ENCODE measurements around the gene FAM240A. TPM values are rescaled to one million over a fixed set of nuclear protein-coding genes. Genes with fewer than 3 reads are reported as not detected.

The FAM240A gene
- total and polyA plus RNA-seq, 2 experiments from 2014 or later, result 0.18 TPM; not detected in 1

DNA sequence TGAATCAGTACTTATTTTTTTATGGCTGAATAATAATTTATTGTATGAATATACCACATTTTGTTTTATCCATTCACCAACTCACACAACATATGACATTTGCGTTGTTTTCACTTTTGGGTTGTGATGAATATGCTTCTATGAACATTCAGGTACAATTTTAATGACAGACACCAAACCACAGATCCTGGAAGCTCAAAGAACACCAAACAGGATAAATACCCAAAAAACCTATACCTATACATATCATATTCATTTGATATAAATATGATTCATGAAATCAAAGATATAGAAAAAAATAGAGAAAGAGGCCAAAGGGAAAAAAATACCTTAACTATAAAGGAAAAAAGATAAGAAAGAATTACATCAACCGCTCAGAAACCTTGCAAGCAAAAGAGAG, 35.8 kb downstream of the FAM240A start:
- H3K4me2 ChIP-seq, result no peak overlapping the region
- Mint-ChIP-seq H3K4me3 (no peak overlapping the region), H3K27ac (no peak overlapping the region), H3K9me3 (peaks cover 12% of the 10 kb centered on the region), H3K36me3 (ENCODE audit: low read depth) (peaks cover 7% of the 10 kb centered on the region; the same call in 2 of the 3 replicates), H3K4me1 (no peaks in the 10 kb centered on the region), H3K27me3 (ENCODE audit: insufficient read depth, low read depth, poor library complexity) (no peaks in the 10 kb centered on the region)
- H4K20me1 ChIP-seq (replicated peaks; ENCODE audit: insufficient read depth), result no peaks in the 10 kb centered on the region
- no peak overlapping the region for H2AFZ ChIP-seq
- H3K4me3 ChIP-seq, result no peak overlapping the region
- DNase-seq (ENCODE audit: low spot score), result no peak
- no peaks in the 10 kb centered on the region for H3K27me3 ChIP-seq (ENCODE audit: insufficient read depth)
- no peak for ATAC-seq
- TF ChIP-seq EZH2phosphoT487 (IDR thresholded peaks at IDR 0.05; ENCODE audit: unreplicated experiment) (no peak), ZNF331 (CRISPR knock-in tag; IDR thresholded peaks at IDR 0.05; ENCODE audit: low read depth) (no peak), CREB1 (CRISPR knock-in tag; IDR thresholded peaks at IDR 0.05; ENCODE audit: low read depth) (no peak), STAT1 (IDR thresholded peaks at IDR 0.05; ENCODE audit: unreplicated experiment) (no peak), ZNF114 (CRISPR knock-in tag; IDR thresholded peaks at IDR 0.05) (no peak), NANOG (IDR thresholded peaks at IDR 0.05; ENCODE audit: borderline replicate concordance) (no peak), EZH2 (IDR thresholded peaks at IDR 0.05; ENCODE audit: low read depth, unreplicated experiment) (no peak), POLR2AphosphoS5 (IDR thresholded peaks at IDR 0.05; ENCODE audit: low read depth) (no peak)
- H3K4me1 ChIP-seq (ENCODE audit: insufficient read depth), result no peaks in the 10 kb centered on the region
- no peaks in the 10 kb centered on the region for H3K79me2 ChIP-seq (replicated peaks; ENCODE audit: insufficient read depth)
- H3F3A ChIP-seq (replicated peaks; ENCODE audit: low read depth), result no peaks in the 10 kb centered on the region
- no peaks in the 10 kb centered on the region for H3K36me3 ChIP-seq (ENCODE audit: insufficient read depth)
- no peak overlapping the region for H3K27ac ChIP-seq (ENCODE audit: low read depth)
- H3K9me2 ChIP-seq (ENCODE audit: insufficient read depth), result no peaks in the 10 kb centered on the region

DNA sequence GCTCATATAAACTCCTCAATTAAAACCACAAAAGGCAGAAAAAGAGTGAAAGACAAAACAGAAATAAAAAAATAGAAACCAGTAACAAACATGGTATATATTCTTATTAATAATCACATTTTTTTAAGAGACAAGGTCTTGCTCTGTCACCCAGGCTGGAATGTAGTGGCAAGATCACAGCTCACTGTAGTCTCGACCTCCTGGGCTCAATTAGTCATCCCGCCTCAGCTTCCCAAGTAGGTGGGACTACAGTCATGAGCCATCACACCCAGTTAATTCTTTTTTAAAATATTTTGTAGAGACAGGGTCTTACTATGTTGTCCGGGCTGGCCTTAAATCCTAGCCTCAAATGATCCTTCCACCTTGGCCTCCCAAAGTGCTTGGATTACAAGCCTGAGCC, 37.1 kb downstream of the FAM240A start:
- Mint-ChIP-seq H3K36me3 (ENCODE audit: low read depth) (peaks cover 7% of the 10 kb centered on the region; the same call in 2 of the 3 replicates), H3K4me3 (no peak overlapping the region), H3K27me3 (ENCODE audit: insufficient read depth, low read depth, poor library complexity) (no peaks in the 10 kb centered on the region), H3K4me1 (peaks cover 5% of the 10 kb centered on the region; the same call in 2 of the 3 replicates), H3K9me3 (peaks cover 12% of the 10 kb centered on the region), H3K27ac (no peak overlapping the region)
- ATAC-seq (no peak), DNase-seq (ENCODE audit: low spot score) (no peak)
- Histone ChIP-seq H3F3A (replicated peaks; ENCODE audit: low read depth) (no peaks in the 10 kb centered on the region), H4K20me1 (replicated peaks; ENCODE audit: insufficient read depth) (no peaks in the 10 kb centered on the region), H3K4me2 (no peak overlapping the region), H3K36me3 (ENCODE audit: insufficient read depth) (no peaks in the 10 kb centered on the region), H3K9me2 (ENCODE audit: insufficient read depth) (no peaks in the 10 kb centered on the region), H3K4me3 (no peak overlapping the region), H3K4me1 (ENCODE audit: insufficient read depth) (peaks cover 5% of the 10 kb centered on the region), H3K27ac (ENCODE audit: low read depth) (no peak overlapping the region), H2AFZ (no peak overlapping the region), H3K27me3 (ENCODE audit: insufficient read depth) (no peaks in the 10 kb centered on the region), H3K79me2 (replicated peaks; ENCODE audit: insufficient read depth) (no peaks in the 10 kb centered on the region)
- no peak for TF ChIP-seq POLR2AphosphoS5 (IDR thresholded peaks at IDR 0.05; ENCODE audit: low read depth)
- TF ChIP-seq, protein P1, sequence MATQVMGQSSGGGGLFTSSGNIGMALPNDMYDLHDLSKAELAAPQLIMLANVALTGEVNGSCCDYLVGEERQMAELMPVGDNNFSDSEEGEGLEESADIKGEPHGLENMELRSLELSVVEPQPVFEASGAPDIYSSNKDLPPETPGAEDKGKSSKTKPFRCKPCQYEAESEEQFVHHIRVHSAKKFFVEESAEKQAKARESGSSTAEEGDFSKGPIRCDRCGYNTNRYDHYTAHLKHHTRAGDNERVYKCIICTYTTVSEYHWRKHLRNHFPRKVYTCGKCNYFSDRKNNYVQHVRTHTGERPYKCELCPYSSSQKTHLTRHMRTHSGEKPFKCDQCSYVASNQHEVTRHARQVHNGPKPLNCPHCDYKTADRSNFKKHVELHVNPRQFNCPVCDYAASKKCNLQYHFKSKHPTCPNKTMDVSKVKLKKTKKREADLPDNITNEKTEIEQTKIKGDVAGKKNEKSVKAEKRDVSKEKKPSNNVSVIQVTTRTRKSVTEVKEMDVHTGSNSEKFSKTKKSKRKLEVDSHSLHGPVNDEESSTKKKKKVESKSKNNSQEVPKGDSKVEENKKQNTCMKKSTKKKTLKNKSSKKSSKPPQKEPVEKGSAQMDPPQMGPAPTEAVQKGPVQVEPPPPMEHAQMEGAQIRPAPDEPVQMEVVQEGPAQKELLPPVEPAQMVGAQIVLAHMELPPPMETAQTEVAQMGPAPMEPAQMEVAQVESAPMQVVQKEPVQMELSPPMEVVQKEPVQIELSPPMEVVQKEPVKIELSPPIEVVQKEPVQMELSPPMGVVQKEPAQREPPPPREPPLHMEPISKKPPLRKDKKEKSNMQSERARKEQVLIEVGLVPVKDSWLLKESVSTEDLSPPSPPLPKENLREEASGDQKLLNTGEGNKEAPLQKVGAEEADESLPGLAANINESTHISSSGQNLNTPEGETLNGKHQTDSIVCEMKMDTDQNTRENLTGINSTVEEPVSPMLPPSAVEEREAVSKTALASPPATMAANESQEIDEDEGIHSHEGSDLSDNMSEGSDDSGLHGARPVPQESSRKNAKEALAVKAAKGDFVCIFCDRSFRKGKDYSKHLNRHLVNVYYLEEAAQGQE (IDR thresholded peaks at IDR 0.05; ENCODE audit: unreplicated experiment), result no peak
- TF ChIP-seq EZH2 (IDR thresholded peaks at IDR 0.05; ENCODE audit: low read depth, unreplicated experiment), result no peak
- TF ChIP-seq CREB1 (CRISPR knock-in tag; IDR thresholded peaks at IDR 0.05; ENCODE audit: low read depth), result no peak
- TF ChIP-seq, protein P2, sequence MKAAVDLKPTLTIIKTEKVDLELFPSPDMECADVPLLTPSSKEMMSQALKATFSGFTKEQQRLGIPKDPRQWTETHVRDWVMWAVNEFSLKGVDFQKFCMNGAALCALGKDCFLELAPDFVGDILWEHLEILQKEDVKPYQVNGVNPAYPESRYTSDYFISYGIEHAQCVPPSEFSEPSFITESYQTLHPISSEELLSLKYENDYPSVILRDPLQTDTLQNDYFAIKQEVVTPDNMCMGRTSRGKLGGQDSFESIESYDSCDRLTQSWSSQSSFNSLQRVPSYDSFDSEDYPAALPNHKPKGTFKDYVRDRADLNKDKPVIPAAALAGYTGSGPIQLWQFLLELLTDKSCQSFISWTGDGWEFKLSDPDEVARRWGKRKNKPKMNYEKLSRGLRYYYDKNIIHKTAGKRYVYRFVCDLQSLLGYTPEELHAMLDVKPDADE (IDR thresholded peaks at IDR 0.05), result no peak
- no peak for TF ChIP-seq JUNB (IDR thresholded peaks at IDR 0.05; ENCODE audit: unreplicated experiment)
- no peak for TF ChIP-seq NANOG (IDR thresholded peaks at IDR 0.05; ENCODE audit: borderline replicate concordance)
- TF ChIP-seq, protein P3, sequence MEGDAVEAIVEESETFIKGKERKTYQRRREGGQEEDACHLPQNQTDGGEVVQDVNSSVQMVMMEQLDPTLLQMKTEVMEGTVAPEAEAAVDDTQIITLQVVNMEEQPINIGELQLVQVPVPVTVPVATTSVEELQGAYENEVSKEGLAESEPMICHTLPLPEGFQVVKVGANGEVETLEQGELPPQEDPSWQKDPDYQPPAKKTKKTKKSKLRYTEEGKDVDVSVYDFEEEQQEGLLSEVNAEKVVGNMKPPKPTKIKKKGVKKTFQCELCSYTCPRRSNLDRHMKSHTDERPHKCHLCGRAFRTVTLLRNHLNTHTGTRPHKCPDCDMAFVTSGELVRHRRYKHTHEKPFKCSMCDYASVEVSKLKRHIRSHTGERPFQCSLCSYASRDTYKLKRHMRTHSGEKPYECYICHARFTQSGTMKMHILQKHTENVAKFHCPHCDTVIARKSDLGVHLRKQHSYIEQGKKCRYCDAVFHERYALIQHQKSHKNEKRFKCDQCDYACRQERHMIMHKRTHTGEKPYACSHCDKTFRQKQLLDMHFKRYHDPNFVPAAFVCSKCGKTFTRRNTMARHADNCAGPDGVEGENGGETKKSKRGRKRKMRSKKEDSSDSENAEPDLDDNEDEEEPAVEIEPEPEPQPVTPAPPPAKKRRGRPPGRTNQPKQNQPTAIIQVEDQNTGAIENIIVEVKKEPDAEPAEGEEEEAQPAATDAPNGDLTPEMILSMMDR (conservative IDR thresholded peaks at IDR 0.05; ENCODE audit: low read depth in 2 of 2), result no peak
- no peak for TF ChIP-seq EZH2phosphoT487 (IDR thresholded peaks at IDR 0.05; ENCODE audit: unreplicated experiment)
- TF ChIP-seq ZNF114 (CRISPR knock-in tag; IDR thresholded peaks at IDR 0.05), result no peak
- TF ChIP-seq STAT1 (IDR thresholded peaks at IDR 0.05; ENCODE audit: unreplicated experiment), result no peak
- no peak for TF ChIP-seq ZNF331 (CRISPR knock-in tag; IDR thresholded peaks at IDR 0.05; ENCODE audit: low read depth)

All from GM23338 (cell line).